GM12873 (cell line): ENCODE data around the gene HOXC9.

Source experiments
- TF ChIP-seq, protein P1 (sequence below): IDR thresholded peaks from 2 replicates; pipeline ENCODE4 v1.5.1; 2012; ENCODE audit warnings: low read depth, mild to moderate bottlenecking, moderate library complexity, low read length, control low read depth; ENCODE audit not compliant: insufficient read depth; ENCODE audit errors: missing control alignments

HOXC9 gene

DNA sequence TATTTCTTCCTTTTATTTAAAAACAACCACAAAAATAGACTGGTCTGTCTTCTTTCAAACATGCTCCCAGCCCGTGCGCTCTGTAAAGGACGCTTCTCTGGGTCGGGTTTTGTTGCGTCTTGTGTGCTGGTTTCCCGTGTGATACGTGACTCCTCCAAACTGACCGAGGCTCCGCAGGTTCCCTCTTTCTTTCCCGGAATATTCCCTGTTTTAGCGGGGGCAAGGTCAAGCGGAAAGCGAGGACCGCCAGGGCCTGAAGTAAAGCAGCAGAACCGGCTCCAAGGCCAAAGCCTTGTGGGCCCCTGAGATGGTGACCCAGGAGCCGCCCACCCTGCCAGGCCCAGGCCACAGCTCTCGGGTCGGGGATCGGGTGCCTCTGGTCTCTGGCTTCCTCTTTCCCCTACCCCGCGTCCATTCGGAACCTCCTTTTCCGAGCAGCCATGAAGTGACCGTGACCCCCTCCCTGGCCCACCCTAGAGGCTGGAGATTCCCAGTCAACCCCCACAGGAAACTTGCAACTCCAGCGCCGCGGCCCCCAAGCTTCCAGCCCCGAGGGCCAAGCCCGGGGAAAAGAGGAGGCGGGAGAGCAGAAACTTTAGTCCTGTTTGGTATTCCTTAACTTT is 15.9 kb upstream of the HOXC9 start:
- TF ChIP-seq, protein P1, sequence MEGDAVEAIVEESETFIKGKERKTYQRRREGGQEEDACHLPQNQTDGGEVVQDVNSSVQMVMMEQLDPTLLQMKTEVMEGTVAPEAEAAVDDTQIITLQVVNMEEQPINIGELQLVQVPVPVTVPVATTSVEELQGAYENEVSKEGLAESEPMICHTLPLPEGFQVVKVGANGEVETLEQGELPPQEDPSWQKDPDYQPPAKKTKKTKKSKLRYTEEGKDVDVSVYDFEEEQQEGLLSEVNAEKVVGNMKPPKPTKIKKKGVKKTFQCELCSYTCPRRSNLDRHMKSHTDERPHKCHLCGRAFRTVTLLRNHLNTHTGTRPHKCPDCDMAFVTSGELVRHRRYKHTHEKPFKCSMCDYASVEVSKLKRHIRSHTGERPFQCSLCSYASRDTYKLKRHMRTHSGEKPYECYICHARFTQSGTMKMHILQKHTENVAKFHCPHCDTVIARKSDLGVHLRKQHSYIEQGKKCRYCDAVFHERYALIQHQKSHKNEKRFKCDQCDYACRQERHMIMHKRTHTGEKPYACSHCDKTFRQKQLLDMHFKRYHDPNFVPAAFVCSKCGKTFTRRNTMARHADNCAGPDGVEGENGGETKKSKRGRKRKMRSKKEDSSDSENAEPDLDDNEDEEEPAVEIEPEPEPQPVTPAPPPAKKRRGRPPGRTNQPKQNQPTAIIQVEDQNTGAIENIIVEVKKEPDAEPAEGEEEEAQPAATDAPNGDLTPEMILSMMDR, result no peak

DNA sequence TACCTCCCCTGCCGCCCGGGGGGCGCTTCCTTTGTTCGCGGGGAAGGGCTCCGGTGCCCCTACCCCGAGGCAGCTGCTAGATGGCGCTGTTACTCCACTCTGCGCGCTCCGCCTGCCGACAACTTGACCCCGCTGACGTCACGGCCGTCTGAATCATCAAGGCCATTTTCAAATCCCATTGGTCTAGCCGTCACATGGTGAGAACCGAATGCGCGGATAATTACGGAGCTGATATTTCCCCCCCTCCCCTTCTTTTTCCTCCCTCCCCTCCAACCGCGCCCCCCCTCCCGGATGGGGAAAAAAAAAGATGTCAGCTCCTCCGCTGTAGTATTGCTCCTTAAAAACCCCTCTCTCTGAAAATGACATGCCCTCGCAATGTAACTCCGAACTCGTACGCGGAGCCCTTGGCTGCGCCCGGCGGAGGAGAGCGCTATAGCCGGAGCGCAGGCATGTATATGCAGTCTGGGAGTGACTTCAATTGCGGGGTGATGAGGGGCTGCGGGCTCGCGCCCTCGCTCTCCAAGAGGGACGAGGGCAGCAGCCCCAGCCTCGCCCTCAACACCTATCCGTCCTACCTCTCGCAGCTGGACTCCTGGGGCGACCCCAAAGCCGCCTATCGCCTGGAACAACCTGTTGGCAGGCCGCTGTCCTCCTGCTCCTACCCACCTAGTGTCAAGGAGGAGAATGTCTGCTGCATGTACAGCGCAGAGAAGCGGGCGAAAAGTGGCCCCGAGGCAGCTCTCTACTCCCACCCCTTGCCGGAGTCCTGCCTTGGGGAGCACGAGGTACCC is 14.9 kb upstream of the HOXC9 start, which contains the start of gene HOXC10:
TSS of gene HOXC10 (plus strand) at position 246 of the 791 bp plus-strand sequence. CDS start at position 360, 114 bp downstream.
- TF ChIP-seq, protein P1, result peak; percentile 69

DNA sequence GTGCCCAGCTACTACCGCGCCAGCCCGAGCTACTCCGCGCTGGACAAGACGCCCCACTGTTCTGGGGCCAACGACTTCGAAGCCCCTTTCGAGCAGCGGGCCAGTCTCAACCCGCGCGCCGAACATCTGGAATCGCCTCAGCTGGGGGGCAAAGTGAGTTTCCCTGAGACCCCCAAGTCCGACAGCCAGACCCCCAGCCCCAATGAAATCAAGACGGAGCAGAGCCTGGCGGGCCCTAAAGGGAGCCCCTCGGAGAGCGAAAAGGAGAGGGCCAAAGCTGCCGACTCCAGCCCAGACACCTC is 14.3 kb upstream of the HOXC9 start:
- TF ChIP-seq, protein P1, result no peak

DNA sequence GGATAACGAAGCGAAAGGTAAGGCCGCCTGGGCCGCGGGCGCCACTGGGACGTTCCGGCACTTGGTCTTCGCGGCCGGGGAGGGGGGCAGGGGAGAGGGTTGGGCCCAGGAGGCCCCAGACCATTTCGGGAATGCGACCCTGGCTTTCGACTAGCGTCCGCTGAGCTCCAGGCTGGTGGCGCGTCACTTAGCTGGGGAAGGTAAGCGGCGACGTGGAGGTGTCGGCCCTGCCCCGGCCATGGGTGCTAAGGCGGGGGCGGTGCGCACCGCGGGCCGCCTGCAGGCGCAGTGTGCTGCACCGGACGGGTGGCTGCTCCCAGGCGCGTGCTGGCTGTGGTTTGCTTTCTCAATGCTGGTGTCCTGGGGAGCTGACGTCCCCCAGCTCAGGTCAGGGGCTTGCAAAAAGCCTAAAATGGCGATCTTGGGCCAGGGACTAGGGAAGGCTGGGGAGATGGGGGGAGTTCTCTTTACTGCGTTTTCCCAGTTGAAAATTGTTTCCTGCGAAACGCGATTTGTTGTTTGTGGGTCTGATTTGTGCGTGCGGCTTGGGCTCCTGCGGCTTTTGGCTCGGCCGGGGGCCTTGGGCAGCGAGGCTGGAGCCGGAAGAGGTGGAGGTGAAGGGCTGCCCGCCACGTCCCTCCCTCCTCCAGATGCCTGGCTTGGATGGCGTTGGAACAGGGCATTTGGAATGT is 13.8 kb upstream of the HOXC9 start:
- TF ChIP-seq, protein P1, result no peak

DNA sequence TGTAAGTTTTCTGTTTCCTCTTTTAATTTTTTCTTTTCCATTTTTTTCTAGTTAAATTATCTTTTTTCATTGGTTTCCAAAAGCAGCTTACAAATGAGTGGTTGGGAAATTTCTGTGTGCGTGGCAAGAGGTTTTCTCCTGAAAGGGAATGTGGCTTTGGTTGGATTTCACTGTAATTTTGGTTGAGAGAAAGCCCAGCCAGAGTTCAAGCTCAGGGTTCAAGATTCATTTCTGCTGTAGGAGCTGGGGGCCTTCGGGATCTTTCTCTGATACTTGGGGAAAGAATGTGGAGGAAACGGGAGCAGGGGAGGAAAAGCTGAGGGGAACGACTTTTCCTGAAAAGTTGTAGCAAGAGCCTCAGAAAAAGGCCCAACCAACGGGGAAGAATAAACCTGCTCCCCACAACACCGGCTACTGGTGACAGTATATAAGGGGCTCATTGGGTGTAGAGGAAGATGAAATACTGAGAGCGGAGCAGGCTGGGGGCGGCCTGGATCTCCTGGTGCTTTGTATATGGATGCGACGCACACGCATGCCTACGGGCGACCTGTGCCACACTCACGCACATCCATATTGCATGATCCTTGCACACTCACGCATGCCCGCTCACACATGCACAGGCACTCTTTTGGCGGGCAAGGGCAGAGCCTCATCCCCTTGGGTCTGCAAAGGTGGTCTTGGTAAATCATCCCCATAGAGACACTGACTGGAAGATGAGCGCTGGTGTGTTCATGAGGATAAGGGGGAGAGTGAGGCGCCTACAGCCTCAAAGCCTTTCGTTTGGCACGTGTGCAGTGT is 13.1 kb upstream of the HOXC9 start:
- TF ChIP-seq, protein P1, result no peak

DNA sequence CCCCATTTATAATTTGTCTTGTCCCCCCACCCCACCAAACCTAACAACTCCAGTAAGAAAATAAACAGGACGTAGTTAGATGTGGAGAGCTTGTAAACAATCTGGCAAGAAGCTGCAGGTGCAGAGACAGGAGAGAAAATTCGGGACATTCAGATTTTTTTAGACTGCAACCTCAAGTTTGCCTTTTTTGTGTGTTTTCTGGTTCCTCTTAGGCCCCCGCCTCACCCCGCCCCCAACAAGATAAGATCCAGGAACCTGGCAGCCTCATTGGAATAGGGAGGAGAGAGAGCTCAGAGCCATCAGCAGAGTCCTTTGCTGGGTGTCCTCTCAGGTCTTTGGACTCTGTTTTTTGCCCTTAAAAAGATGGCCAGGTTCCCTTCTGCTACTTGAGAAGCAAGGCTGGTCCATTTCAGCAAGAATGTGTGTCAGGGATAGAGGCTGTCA is 12.2 kb upstream of the HOXC9 start:
- TF ChIP-seq, protein P1, result no peak
